Karpas-422 (cell line): ENCODE results near the gene TMEM235. TPM values are rescaled to one million over a fixed set of nuclear protein-coding genes. Genes with fewer than 3 reads are reported as not detected.
A peak's percentile ranks its signal among the peaks of the same experiment; 100 is the strongest.

Experiments
- DNase-seq: peaks from one replicate; pipeline ENCODE4 v3.0.0-alpha.2; 2015
- H2AFZ ChIP-seq: fragments of 200-600 bp; sonication (generic); 2 replicates; pipeline ENCODE4 v1.6.1; 2014; ENCODE audit warnings: antibody characterized with exemption, low read length, mixed read lengths
- H3K27ac ChIP-seq: fragments of 200-600 bp; sonication (generic); 2 replicates; pipeline ENCODE4 v1.5.1; 2014; ENCODE audit warnings: mild to moderate bottlenecking, low read length, moderate library complexity
- H3K27me3 ChIP-seq: fragments of 200-600 bp; sonication (generic); 2 replicates; pipeline ENCODE4 v1.6.1; 2014; ENCODE audit warnings: low read length, mixed read lengths
- H3K36me3 ChIP-seq: fragments of 200-600 bp; sonication (generic); 2 replicates; pipeline ENCODE4 v1.6.1; 2014; ENCODE audit warnings: low read length, mixed read lengths; ENCODE audit not compliant: insufficient read depth
- H3K4me1 ChIP-seq: fragments of 200-600 bp; sonication (generic); 2 replicates; pipeline ENCODE4 v1.6.1; 2014; ENCODE audit warnings: mild to moderate bottlenecking, low read length, mixed read lengths
- H3K4me2 ChIP-seq: fragments of 200-600 bp; sonication (generic); 2 replicates; pipeline ENCODE4 v1.6.1; 2014; ENCODE audit warnings: low read length, low read depth, mild to moderate bottlenecking; ENCODE audit not compliant: poor library complexity, severe bottlenecking
- H3K4me3 ChIP-seq: fragments of 200-600 bp; sonication (generic); 2 replicates; pipeline ENCODE4 v1.5.1; 2014; ENCODE audit warnings: mild to moderate bottlenecking, antibody characterized with exemption, low read length, mixed read lengths
- H3K79me2 ChIP-seq: fragments of 200-600 bp; sonication (generic); 2 replicates; pipeline ENCODE4 v1.6.1; 2014; ENCODE audit warnings: mild to moderate bottlenecking, low read length, mixed read lengths
- H3K9ac ChIP-seq: fragments of 200-600 bp; sonication (generic); 2 replicates; pipeline ENCODE4 v1.6.0; 2014; ENCODE audit warnings: low read length
- H3K9me2 ChIP-seq: fragments of 200-600 bp; sonication (generic), shearing (Covaris generic); replicated peaks from 2 replicates; pipeline ENCODE4 v1.6.0; 2014; ENCODE audit warnings: mild to moderate bottlenecking, low read length, moderate library complexity; ENCODE audit not compliant: insufficient read depth
- H3K9me3 ChIP-seq: fragments of 300-700, 200-600 bp; sonication (generic); 2 replicates; pipeline ENCODE4 v1.6.1; 2014; ENCODE audit warnings: low read length, mixed read lengths
- H4K20me1 ChIP-seq: fragments of 200-600 bp; sonication (generic); 2 replicates; pipeline ENCODE4 v1.6.1; 2014; ENCODE audit warnings: mild to moderate bottlenecking, antibody characterized with exemption, low read length, low read depth; ENCODE audit not compliant: insufficient read depth
- total RNA-seq: library from RNA; depleted of rRNA; stranded (reverse); fragments of >200 nt; shearing (Covaris generic); gene quantifications from 2 replicates; pipeline ENCODE4 v1.2.3, GENCODE V29; 2014; ENCODE audit warnings: low replicate concordance; rRNA removed

TMEM235 gene
- not detected in 2 replicates for total RNA-seq

DNA sequence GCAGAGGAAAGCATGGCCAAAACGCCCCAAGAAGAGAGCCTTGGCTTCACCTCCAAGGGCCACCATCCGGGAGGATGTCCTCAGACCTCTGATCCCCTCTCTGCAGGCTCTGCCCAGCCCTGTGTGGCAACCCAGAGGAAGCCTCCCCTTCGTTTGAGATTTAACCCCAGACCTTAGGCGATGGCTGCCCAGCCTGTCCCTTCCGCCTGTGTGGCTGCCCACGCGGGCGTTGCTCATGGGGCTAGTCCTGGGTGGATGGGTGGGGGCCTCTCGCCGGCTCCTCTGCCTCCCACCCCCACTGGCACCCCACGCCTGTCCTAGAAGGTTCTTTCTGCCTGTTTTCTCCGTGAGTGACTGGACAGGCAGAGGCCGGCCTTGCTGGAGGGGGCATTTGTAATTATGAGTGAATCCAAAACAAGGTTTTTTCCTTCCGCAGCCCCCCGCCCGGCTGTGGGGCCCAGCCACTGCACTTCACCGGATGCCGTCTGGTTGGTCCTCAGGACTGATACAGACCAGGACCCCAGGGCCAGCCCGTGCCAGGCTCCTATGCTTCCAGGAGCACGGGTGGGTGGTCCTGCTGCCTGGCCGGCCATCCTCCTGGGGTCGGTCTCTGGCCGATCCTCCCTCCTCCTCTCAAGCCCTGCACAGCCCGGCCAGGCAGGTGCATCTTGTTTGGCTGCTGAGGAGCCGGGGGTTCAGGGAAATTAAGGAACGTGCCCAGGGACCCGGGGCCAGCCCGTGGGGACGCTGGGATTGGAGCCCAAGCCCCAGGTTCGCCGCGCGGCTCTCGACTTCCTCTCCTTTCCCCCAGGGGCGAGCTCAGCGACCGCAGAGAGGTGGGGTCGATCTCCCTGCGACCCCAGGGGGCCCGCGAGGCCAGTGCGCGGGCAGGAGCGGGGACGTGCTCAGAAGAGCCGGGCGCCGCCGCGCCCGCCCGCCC lies at the start of gene TMEM235:
Gene TMEM235 (plus strand): TSS at position 636 of the 940 bp plus-strand sequence. CDS start 393 bp downstream, outside the sequence.
- Histone ChIP-seq H3K9me3 (no peaks in the 10 kb centered on the region), H2AFZ (no peak within 1 kb of the TSS), H3K27me3 (no peaks in the 10 kb centered on the region)

DNA sequence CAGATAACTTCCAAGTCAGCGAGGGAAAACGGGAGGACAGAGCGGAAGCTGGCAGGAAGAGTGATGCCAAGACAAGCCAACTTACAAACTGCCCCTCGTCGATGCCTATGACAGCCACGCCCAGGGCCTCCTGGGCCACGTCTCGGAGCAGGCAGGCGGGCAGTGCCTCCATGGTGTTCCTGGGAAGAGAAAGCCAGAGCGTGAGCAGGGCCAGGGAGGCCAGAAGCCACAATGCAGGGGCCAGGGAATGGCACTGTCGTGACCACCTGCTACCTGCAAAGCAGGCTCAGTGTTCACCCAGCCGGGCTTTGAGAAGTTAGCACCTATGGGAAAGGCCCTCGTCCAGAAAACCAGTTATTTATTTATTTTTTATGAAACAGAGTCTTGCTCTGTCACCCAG lies 48.9 kb upstream of the TMEM235 start:
- Histone ChIP-seq H3K27me3 (no peaks in the 10 kb centered on the region), H3K79me2 (peaks cover 8% of the 10 kb centered on the region), H3K36me3 (no peaks in the 10 kb centered on the region; the same call in 1 of the 2 replicates), H3K27ac (no peak overlapping the region), H4K20me1 (no peaks in the 10 kb centered on the region), H3K9me3 (no peaks in the 10 kb centered on the region), H3K9me2 (no peaks in the 10 kb centered on the region), H3K4me3 (no peak overlapping the region), H3K4me1 (peaks cover 14% of the 10 kb centered on the region), H3K4me2 (no peak overlapping the region), H2AFZ (no peak overlapping the region), H3K9ac (no peak overlapping the region)
- no peak for DNase-seq

More for the DNA sequence above, at the start of gene TMEM235:
- no peak for DNase-seq
- no peak within 1 kb of the TSS for H3K4me3 ChIP-seq
- H3K79me2 ChIP-seq = no peaks in the 10 kb centered on the region
- no peaks in the 10 kb centered on the region for H3K9me2 ChIP-seq
- no peaks in the 10 kb centered on the region for H4K20me1 ChIP-seq
- H3K27ac ChIP-seq = no peak within 1 kb of the TSS
- no peak within 1 kb of the TSS for H3K4me2 ChIP-seq
- H3K9ac ChIP-seq = no peak within 1 kb of the TSS
- H3K36me3 ChIP-seq = no peaks in the 10 kb centered on the region
- no peaks in the 10 kb centered on the region for H3K4me1 ChIP-seq

DNA sequence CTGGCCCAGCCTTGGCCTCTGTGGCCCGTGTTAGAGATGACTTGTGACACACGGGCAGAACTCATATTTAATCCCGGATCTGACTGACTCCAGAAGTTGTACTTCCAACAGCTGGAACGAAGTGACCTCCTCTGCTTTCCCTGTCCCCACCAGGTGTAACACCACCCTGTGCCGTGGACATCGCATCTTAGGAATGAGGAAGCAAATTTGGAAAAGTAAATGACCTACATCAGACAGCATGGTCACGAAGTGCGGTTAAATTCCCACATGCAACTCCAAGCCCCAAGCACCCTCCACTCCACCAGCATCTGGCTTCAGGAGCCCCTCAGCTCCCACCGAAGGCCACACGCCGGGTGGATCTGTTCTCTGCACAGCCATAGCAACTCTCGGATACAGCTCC lies 47.5 kb upstream of the TMEM235 start:
- Histone ChIP-seq H3K9ac (no peak overlapping the region), H3K4me2 (no peak overlapping the region), H3K9me3 (no peaks in the 10 kb centered on the region), H3K79me2 (peaks cover 22% of the 10 kb centered on the region), H3K9me2 (no peaks in the 10 kb centered on the region), H2AFZ (no peak overlapping the region), H3K4me1 (peaks cover 23% of the 10 kb centered on the region), H3K27me3 (no peaks in the 10 kb centered on the region), H4K20me1 (no peaks in the 10 kb centered on the region), H3K4me3 (no peak overlapping the region), H3K27ac (no peak overlapping the region), H3K36me3 (no peaks in the 10 kb centered on the region; the same call in none of the 2 replicates)
- DNase-seq = no peak

DNA sequence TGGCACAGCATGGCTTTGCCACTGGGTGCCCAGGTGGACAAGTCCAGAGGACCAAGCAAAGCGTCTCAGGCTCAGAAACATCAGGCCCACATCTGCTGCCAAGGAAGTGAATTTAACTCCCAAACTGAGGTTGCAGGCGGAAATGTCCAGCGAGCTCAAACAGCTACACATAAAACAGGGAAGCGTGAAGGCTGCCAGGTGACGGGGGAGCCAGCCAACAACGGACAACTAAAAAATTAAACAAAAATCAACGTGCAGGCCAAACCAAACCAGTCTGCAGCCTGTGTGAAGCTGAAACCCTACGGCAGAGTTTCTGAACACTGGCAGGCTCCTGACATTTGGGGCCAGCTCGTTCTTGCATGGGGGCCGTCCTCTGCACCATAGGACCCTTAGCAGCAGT lies 47.1 kb upstream of the TMEM235 start:
- H3K27me3 ChIP-seq = no peaks in the 10 kb centered on the region
- H3K79me2 ChIP-seq = peaks cover 27% of the 10 kb centered on the region
- peaks cover 27% of the 10 kb centered on the region for H3K4me1 ChIP-seq
- H4K20me1 ChIP-seq = no peaks in the 10 kb centered on the region
- H3K4me2 ChIP-seq = no peak overlapping the region
- DNase-seq = no peak
- no peak overlapping the region for H3K4me3 ChIP-seq
- no peaks in the 10 kb centered on the region for H3K9me3 ChIP-seq
- no peak overlapping the region for H3K27ac ChIP-seq
- H2AFZ ChIP-seq = no peak overlapping the region
- H3K9me2 ChIP-seq = no peaks in the 10 kb centered on the region
- peaks cover under 1% of the 10 kb centered on the region for H3K36me3 ChIP-seq
- no peak overlapping the region for H3K9ac ChIP-seq

DNA sequence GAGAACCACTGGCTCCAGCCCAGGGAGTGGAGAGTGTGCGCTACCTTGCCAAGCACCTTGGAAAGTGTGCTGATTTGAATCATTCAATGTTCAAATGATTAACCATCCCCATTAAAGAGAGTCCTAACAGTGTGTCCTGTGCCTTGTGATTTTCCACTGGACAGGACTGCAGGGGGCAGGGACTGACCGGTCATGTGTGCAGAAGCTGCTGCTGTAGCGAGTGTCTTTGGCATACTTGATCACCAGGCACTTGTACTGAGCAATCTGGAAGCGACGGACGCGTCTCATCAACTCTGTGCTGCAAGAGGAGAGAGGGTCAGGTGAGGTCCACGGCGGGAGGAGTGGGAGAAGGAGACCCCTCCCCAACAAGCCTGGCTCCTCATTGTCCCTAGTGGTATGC lies 46.6 kb upstream of the TMEM235 start:
- Histone ChIP-seq H3K4me2 (no peak overlapping the region), H3K4me3 (no peak overlapping the region), H3K9ac (no peak overlapping the region)

DNA sequence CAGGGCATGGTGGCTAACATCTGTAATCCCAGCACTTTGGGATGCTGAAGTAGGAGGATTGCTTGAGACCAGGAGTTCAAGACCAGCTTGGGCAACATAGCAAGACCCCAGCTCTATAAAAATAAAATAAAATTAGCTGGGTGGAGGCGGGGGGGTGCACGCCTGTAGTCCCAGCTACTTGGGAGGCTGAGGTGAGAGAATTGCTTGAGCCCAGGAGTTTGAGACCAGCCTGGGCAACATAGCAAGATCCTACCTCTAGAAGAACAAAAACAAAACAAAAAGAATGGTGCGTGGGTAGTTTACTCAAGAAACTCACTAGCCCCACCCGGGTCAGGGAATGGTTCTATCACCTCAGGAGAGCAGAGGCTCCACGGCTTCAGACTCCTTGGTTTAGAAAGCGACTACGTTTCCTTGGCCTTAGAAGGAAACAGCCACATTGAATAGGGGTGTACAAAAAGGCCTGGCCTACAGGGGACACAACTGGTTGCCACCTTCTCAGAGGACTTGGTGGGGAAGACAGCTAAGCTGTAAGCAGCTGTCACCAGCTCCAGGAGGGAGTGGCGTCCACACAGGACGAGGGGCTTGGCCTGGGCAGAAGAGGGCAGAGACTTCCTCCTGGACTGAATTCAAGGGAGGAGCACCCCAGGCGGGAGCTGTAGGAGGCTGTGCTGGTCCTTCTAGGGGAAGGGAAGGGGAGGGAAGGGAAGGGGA lies 45.3 kb upstream of the TMEM235 start:
- H3K9me2 ChIP-seq = no peaks in the 10 kb centered on the region
- no peak for DNase-seq
- H3K27ac ChIP-seq = no peak overlapping the region
- H4K20me1 ChIP-seq = 0 out of 2 replicates have a peak, but pooled peaks cover 7% of the 10 kb centered on the region
- no peak overlapping the region for H2AFZ ChIP-seq
- H3K79me2 ChIP-seq = peaks cover 43% of the 10 kb centered on the region
- peak overlapping the region; percentile 81; the same call in 1 of the 2 replicates for H3K9ac ChIP-seq
- no peaks in the 10 kb centered on the region for H3K9me3 ChIP-seq
- H3K36me3 ChIP-seq = peaks cover 13% of the 10 kb centered on the region
- peaks cover 40% of the 10 kb centered on the region for H3K4me1 ChIP-seq
- peak overlapping the region; percentile 89 for H3K4me2 ChIP-seq
- no peaks in the 10 kb centered on the region for H3K27me3 ChIP-seq
- peak overlapping the region; percentile 93 for H3K4me3 ChIP-seq

More for the DNA sequence above, 46.6 kb upstream of the TMEM235 start:
- Histone ChIP-seq H4K20me1 (no peaks in the 10 kb centered on the region), H2AFZ (no peak overlapping the region), H3K36me3 (peaks cover 3% of the 10 kb centered on the region; the same call in 1 of the 2 replicates), H3K79me2 (peaks cover 32% of the 10 kb centered on the region), H3K9me3 (no peaks in the 10 kb centered on the region), H3K27me3 (no peaks in the 10 kb centered on the region), H3K9me2 (no peaks in the 10 kb centered on the region), H3K27ac (no peak overlapping the region), H3K4me1 (peaks cover 30% of the 10 kb centered on the region)
- no peak for DNase-seq

DNA sequence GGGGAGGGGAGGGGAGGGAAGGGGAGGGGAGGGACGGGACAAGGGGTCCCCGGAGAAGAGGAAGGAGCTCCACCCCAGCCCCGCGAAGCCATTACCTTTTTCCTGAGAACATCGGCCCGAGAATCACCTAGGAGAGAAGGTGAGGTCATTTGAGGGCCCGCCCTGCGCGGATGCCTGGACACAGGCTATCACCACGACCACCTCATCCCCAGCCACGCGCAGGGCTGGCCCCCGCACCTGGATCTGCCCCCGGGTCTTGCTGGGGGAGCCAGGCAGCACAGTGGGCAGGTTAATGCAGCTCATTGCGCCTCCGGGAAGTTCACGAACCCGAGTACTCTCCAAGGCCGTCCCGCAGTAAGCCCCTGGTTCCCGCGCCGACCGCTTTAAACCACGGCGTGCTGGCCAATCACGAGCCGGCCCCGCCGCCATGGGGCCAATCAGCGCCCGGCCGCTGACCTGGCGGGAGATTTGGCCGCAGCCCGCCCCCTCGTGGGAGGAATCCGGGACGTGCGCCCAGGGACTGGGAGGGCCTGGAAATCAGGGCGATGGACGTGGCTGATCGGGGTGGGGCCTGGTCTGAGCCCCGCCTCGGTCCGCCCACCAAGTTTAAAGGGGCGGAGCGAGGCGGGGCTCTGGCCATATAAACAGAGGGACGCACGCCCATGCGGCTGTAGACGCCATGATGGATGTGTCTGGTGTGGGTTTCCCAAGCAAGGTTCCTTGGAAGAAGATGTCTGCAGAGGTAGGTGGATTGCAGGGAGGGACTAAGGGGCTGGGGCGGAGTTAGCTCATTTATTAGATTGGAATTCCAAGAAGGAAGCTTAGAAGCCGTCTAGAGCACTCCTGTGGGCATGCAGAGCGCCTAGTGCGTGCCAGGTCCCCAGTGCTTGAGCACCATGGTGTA lies 44.5 kb upstream of the TMEM235 start, which contains the start of the genes AFMID and TK1:
Gene AFMID (plus strand): TSS at position 671 of the 904 bp plus-strand sequence. CDS start 9 bp downstream, at position 680.
Gene TK1 (minus strand): TSS at position 361 of the 904 bp plus-strand sequence. CDS start 58 bp downstream, at position 303.
- Histone ChIP-seq H3K9me2 (no peaks in the 10 kb centered on the region), H2AFZ (no peak within 1 kb of the TSS), H3K9ac (peak within 1 kb of the TSS; percentile 89), H4K20me1 (0 out of 2 replicates have a peak, but pooled peaks cover 9% of the 10 kb centered on the region), H3K36me3 (peaks cover 15% of the 10 kb centered on the region), H3K4me3 (peak within 1 kb of the TSS; percentile 93), H3K4me2 (peak within 1 kb of the TSS; percentile 89), H3K4me1 (peaks cover 49% of the 10 kb centered on the region), H3K9me3 (no peaks in the 10 kb centered on the region), H3K27me3 (no peaks in the 10 kb centered on the region), H3K79me2 (peaks cover 43% of the 10 kb centered on the region), H3K27ac (peak within 1 kb of the TSS; percentile 64)
- peak; percentile 99 for DNase-seq
